Neural cell (in vitro differentiated cells): ENCODE measurements around the gene IL12RB1.

ENCODE experiments used
- CTCF ChIP-seq: fragments of 450-650 bp; IDR thresholded peaks from 2 replicates; pipeline ENCODE4 v1.5.1; 2014; ENCODE audit warnings: antibody characterized with exemption, mild to moderate bottlenecking, moderate library complexity; ENCODE audit not compliant: poor library complexity, severe bottlenecking
- EZH2 ChIP-seq: fragments of 200-600, 300-800 bp; shearing (Covaris generic), sonication (generic); IDR thresholded peaks from 2 replicates; pipeline ENCODE4 v1.6.1; 2014; ENCODE audit warnings: antibody characterized with exemption, low read length, borderline replicate concordance, mild to moderate bottlenecking; ENCODE audit not compliant: insufficient read depth, poor library complexity, severe bottlenecking
- REST ChIP-seq: IDR thresholded peaks from 2 replicates; pipeline ENCODE4 v1.6.1; 2012; ENCODE audit warnings: borderline replicate concordance

- TF ChIP-seq REST = no peak
- no peak for TF ChIP-seq CTCF
- no peak for TF ChIP-seq EZH2
These were observed 36.4 kb upstream of the IL12RB1 start for GRCh38 chr19:18122860-18123795.
